Cardiac fibroblast (primary cell): ENCODE measurements around the gene P2RX5.
"Not testable (repeated sequence)": the region's sequence is repeated elsewhere in the genome, so short reads cannot be mapped to it uniquely, and the experiment has no call there.

Experiments
- DNase-seq, 2 donors: peaks; one replicate each; pipeline versions ENCODE4 v3.0.0 to v3.0.0-alpha.2; 2010; ENCODE audit warnings: low read depth in 2 of 2
- H3K4me3 ChIP-seq, 2 donors: replicated peaks in 1 of 2; 1 replicate in 1 of 2; 2 replicates in 1 of 2; pipeline ENCODE4 v1.5.1; 2011; ENCODE audit warnings: low read depth in 2 of 2, low read length in 2 of 2, mild to moderate bottlenecking in 2 of 2, moderate library complexity in 1 of 2
- TF ChIP-seq, protein P1 (sequence below): IDR thresholded peaks from one replicate; pipeline ENCODE4 v1.5.1; 2011; ENCODE audit warnings: low read depth, mild to moderate bottlenecking, low read length, inconsistent platforms

P2RX5 gene

DNA sequence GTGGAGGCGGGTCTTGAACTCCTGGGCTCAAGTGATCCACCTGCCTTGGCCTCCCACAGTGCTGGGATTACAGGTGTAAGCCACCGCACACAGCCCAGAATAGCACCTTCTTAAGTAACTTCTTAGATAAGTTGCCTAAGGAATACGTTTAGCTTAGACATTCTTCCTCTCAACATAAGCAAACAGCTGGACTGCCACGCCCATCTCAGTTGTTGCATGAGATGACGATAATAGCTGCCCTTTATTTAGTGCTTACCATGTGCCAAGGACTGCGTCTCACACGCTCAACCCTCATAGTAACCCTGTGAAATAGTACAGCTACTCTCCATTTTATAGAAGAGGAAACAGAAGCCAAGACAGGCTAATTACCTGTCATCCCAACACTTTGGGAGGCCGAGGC, 39.6 kb upstream of the P2RX5 start:
- no peak overlapping the region for H3K4me3 ChIP-seq
- TF ChIP-seq, protein P1, sequence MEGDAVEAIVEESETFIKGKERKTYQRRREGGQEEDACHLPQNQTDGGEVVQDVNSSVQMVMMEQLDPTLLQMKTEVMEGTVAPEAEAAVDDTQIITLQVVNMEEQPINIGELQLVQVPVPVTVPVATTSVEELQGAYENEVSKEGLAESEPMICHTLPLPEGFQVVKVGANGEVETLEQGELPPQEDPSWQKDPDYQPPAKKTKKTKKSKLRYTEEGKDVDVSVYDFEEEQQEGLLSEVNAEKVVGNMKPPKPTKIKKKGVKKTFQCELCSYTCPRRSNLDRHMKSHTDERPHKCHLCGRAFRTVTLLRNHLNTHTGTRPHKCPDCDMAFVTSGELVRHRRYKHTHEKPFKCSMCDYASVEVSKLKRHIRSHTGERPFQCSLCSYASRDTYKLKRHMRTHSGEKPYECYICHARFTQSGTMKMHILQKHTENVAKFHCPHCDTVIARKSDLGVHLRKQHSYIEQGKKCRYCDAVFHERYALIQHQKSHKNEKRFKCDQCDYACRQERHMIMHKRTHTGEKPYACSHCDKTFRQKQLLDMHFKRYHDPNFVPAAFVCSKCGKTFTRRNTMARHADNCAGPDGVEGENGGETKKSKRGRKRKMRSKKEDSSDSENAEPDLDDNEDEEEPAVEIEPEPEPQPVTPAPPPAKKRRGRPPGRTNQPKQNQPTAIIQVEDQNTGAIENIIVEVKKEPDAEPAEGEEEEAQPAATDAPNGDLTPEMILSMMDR, result no peak

DNA sequence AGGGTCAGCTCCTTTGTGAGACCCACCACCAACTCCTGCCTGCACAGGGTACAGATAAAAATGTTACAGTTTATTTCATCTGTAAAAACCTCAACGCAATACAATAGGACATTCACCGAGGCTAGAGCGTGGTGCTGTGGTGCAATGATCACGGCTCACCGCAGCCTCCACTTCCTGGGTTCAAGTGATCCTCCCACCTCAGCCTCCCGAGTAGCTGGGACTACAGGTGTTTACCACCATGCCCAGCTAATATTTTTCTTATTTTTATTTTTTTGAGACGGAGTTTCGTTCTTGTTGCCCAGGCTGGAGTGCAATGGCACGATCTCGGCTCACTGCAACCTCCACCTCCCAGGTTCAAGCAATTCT, 38.9 kb upstream of the P2RX5 start:
- not testable (repeated sequence) for DNase-seq, H3K4me3 ChIP-seq

More for the DNA sequence above, 39.6 kb upstream of the P2RX5 start:
- DNase-seq, result peak in 1 of 2 donors; percentile 14

DNA sequence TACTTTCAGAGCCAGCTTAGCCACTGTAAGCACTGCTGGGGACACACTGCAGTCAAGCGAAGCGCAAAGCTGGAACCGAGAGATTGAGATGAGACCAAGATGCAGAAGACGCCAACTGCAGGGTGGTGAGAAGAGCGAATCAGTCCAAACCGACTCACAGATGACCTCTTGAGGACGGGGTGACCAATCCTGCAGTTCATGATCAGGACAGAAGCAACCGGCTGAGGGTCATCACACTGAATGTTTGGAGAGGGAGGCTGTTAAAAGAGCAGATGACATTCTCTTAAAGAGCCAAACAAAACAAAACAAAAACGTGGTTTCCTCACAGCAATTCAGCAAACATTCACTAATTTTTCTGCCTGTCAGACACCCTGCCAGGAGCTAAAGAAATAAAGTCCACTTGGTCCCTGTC, 36.3 kb upstream of the P2RX5 start:
- TF ChIP-seq, protein P1, result no peak
- peak; percentile 42 to 48 for DNase-seq
- H3K4me3 ChIP-seq, result no peak overlapping the region

DNA sequence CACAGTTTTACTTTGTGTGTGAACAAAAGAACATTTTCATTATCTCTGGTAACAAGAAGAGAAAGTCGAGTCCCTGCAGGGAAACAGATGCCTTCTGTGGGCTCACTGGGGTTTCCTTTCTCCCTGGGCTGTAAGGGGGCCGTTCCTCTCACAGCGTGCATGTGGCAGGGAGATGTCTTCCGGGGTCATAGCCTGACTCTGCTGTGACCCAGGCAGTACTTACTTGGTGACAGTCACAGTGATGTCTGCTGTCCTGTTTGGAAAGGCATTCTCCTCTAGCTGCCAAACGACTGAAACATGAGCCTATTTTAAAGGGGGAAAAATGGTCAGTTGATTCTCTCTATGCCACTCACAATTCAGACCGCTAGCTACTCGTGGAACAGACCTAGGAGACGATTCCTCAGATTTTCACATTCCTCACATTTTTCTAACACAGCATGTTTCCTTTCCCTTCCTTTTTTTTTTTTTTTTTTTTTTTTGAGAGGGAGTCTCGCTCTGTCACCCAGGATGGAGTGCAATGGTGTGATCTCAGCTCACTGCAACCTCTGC, 35.0 kb upstream of the P2RX5 start:
- DNase-seq, result peak; percentile 36 to 56
- TF ChIP-seq, protein P1, result no peak
- no peak overlapping the region for H3K4me3 ChIP-seq

DNA sequence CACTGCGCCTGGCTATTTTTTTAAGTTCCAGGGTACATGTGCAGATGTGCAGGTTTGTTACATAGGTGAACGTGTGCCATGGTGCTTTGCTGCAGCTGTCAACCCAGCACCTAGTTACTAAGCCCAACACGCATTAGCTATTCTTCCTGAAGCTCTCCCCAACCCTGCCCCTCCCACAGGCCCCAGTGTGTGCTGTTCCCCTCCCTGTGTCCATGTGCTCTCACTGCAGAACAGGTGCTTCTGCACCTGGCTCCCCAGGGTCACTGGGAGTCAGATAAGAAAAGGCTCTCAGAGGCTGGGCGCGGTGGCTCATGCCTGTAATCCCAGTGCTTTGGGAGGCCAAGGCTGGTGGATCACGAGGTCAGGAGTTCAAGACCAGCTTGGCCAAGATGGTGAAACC, 33.9 kb upstream of the P2RX5 start:
- TF ChIP-seq, protein P1, result no peak
- DNase-seq, result no peak
- no peak overlapping the region for H3K4me3 ChIP-seq

DNA sequence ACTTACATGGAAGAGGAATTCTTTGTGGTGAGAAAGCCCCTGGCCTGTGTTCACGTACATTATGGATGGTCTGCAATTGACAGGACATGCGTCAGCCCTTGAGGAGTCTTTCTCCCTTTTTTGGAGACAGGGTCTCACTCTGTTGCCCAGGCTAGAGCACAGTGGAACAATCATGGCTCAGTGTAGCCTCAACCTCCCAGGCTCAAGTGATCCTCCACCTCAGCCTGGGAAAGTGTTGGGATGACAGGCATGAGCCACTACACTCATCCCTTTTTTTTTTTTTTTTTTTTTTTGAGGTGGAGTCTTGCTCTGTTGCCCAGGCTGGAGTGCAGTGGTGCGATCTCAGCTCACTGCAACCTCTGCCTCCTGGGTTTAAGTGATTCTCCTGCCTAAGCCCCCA, 32.1 kb upstream of the P2RX5 start:
- H3K4me3 ChIP-seq, DNase-seq: not testable (repeated sequence)

DNA sequence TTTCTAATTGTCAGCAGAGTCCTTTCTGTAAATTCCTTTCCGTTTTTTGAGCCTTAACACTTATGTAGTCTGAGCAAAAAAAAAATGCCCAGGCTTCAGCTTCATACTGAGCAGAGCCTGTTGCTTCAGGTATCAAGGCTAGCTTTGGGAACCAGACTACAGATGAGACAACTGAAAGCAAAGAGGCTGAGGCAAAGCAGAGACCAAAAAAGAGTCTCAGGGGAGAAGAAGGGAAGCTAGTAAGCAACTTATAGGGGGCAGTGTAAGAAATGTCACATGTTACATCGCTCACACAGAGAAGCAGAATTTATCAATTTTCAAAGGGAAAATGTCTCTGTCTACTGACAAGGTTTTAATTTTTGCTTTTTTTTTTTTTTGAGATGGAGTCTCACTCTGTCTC, 31.1 kb upstream of the P2RX5 start:
- TF ChIP-seq, protein P1, result no peak
- no peak for DNase-seq
- H3K4me3 ChIP-seq, result no peak overlapping the region

DNA sequence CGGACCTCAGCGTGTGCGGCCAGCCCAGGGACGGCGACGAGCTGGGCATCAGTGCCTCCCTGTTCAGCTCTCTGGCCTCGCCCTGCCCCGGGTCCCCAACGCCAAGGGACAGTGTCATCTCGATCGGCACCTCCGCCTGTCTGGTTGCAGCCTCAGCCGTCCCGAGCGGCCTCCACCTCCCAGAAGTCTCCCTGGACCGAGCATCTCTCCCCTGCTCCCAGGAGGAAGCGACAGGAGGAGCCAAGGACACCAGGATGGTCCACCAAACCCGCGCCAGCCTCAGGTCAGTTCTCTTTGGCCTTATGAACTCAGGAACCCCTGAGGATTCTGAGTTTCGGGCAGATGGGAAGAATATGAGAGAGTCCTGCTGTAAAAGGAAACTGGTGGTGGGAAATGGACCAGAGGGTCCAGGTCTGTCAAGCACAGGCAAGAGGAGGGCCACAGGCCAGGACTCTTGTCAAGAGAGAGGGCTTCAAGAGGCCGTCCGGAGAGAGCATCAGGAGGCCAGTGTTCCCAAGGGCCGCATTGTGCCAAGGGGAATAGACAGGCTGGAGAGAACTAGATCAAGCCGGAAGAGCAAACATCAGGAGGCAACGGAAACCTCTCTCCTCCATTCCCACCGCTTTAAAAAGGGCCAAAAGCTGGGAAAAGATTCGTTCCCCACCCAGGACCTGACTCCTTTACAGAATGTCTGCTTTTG, 28.6 kb upstream of the P2RX5 start:
- peak in 1 of 2 donors; percentile 12 for DNase-seq
- TF ChIP-seq, protein P1, result no peak
- peak overlapping the region; percentile 88 to 92 for H3K4me3 ChIP-seq
